ENCODE data around the gene WHRN. TPM values are rescaled to one million over a fixed set of nuclear protein-coding genes. Genes with fewer than 3 reads are reported as not detected.

Gene WHRN
- total RNA-seq, 4 donors from 2014 or later, result 3.7 to 13.2 (median 6.0) TPM

DNA sequence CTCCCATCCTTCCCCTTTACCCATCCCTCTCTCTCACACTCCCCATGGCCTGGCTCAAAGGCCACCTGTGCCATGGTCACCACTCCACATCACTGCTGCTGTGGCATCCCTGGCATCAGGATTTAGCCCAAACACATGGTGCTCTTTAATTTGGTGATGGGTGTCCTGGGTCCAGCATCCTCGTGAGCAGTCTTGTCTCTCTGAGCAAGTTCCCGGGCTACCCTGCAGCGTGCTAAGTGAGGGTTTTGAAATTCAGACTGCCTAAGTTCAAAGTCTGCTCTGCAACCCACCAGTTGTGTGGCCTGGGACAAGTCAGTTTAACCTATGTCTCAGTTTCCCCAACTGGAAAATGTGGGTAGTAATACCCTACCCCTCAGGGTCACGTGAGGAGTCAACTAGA is 39.9 kb downstream of the WHRN start:
- no peak for TF ChIP-seq CTCF (IDR thresholded peaks at IDR 0.05)
- peaks cover 0 to 12% (median 0%) of the 10 kb centered on the region in 3 donors for H3K36me3 ChIP-seq
- WGBS, 2 donors, result 91 to 98% methylated on average over 4 of the region's 4 CpGs

DNA sequence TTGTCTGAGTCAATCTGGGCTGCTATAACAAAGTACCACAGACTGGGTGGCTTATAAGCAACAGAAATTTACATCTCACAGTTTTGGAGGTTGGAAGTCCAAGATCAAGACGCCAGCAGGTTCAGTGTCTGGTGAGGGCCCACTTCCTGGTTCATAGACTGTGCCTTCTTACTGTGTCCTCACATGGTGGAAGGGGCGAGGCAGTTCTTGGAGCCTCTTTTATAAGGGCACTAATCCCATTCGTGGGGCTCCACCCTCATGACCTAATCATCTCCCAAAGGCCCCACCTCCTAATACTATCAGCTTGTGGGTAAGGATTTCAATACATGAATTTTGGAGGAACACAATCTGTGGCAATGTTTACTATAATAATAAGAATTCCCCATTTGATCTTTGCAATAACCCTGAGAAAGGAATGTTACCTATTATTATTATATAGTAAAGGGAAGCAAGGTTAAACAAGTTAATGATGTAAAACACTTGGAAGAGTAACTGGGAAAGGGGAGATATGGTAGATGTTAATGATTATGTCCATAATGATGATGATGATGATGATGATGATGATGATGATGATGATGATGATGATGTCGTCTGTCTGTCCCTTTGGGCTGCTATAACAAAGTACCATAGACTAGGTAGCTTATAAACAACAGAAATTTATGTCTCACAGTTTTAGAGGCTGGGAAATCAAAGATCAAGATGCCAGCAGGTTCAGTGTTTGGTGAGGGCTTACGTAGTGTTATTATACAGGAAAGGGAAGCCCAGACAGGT is 40.8 kb downstream of the WHRN start:
- WGBS, 2 donors, result 89 to 90% methylated on average over 5 of the region's 5 CpGs
- no peak for DNase-seq (ENCODE audit: low spot score in 2 of 2)
- Histone ChIP-seq H3K27ac (no peak overlapping the region), H3K27me3 (no peaks in the 10 kb centered on the region), H3K4me1 (no peaks in the 10 kb centered on the region), H3K36me3 (peaks cover 0 to 5% (median 0%) of the 10 kb centered on the region in 3 donors), H3K4me3 (no peak overlapping the region), H3K9me3 (peaks cover 0 to 2% (median 0%) of the 10 kb centered on the region in 4 donors)
- TF ChIP-seq EP300 (IDR thresholded peaks at IDR 0.05) (no peak), POLR2A (IDR thresholded peaks at IDR 0.05) (no peak), CTCF (IDR thresholded peaks at IDR 0.05) (no peak)

More for the DNA sequence above, 39.9 kb downstream of the WHRN start:
- no peak overlapping the region for H3K4me3 ChIP-seq
- H3K27ac ChIP-seq, result no peak overlapping the region
- no peaks in the 10 kb centered on the region for H3K27me3 ChIP-seq
- no peaks in the 10 kb centered on the region for H3K4me1 ChIP-seq
- peaks cover 0 to 6% (median 0%) of the 10 kb centered on the region in 4 donors for H3K9me3 ChIP-seq
- DNase-seq (ENCODE audit: low spot score in 2 of 2), result no peak

DNA sequence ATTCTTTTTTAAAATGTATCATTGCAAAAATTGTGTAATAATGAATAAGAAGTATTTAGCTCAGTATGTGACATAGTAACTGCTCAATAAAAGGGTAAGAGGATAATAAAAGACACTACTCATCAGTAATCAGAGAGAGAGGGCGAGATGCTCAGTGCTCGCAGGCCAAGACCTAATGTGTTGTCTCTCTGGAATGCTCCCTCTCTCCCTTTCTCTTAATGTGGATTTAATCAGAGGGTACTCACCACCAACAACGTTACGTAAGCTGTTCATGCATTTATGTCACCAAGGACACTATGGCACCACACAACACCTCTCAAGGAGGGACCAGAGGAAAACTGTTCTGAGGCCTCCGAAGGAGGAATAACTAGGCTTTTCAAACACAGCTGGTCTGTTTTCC is 42.5 kb downstream of the WHRN start:
- Histone ChIP-seq H3K27me3 (no peaks in the 10 kb centered on the region), H3K4me1 (no peaks in the 10 kb centered on the region), H3K4me3 (no peak overlapping the region), H3K9me3 (no peaks in the 10 kb centered on the region), H3K27ac (no peak overlapping the region), H3K36me3 (peaks cover 0 to 3% (median 0%) of the 10 kb centered on the region in 3 donors)
- no peak for DNase-seq (ENCODE audit: low spot score in 2 of 2)
- TF ChIP-seq EP300 (IDR thresholded peaks at IDR 0.05), result no peak
- no peak for TF ChIP-seq CTCF (IDR thresholded peaks at IDR 0.05)
- no peak for TF ChIP-seq POLR2A (IDR thresholded peaks at IDR 0.05)
- 69 to 76% methylated on average over 5 of the region's 5 CpGs for WGBS, 2 donors

GRCh38 chr9:114461468-114461867 is 43.8 kb downstream of the WHRN start:
- Histone ChIP-seq H3K27me3 (no peaks in the 10 kb centered on the region), H3K4me3 (no peak overlapping the region), H3K36me3 (peaks cover 0 to 3% (median 0%) of the 10 kb centered on the region in 3 donors), H3K4me1 (no peaks in the 10 kb centered on the region), H3K27ac (no peak overlapping the region), H3K9me3 (no peaks in the 10 kb centered on the region)
- WGBS, 2 donors, result 53 to 74% methylated on average over 4 of the region's 4 CpGs
- no peak for TF ChIP-seq POLR2A (IDR thresholded peaks at IDR 0.05)
- no peak for DNase-seq (ENCODE audit: low spot score in 2 of 2)

DNA sequence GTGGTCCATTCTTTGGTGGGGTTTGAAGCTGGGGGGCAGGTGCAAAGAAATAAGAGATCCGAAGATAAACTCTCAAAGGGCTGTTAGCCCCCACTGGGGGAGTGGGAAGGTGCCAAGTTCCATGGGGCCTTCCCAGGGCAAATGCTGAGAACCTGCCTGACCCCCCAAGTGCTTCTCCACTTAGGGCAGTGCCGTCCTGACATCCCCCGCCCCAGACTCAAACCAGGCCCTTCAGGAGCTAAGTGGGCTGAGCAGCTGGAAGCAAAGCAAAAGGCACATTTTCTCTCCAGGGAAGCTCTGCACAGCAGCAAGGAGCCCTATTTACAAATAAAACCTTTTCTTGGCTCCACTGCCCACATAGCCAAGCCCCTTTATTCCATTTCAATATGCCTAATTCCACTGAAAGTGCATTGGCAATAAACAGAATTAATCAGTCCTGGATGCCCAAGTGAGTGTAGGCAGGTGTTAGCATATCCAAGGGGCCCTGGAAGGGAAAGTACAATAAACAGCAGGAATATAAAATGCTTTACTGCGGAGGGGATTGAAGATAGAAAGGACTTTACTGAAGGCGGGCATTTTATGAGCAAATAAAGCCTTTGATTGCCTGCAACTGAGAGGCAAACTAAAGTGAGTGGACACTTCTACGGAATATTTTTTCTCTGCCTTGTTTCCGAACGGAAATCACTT is 44.6 kb downstream of the WHRN start:
- WGBS, 2 donors, result 45 to 48% methylated on average over 8 of the region's 8 CpGs
- H3K4me3 ChIP-seq, result no peak overlapping the region
- H3K36me3 ChIP-seq, result peaks cover 0 to 3% (median 0%) of the 10 kb centered on the region in 3 donors
- no peak for TF ChIP-seq POLR2A (IDR thresholded peaks at IDR 0.05)
- TF ChIP-seq CTCF (IDR thresholded peaks at IDR 0.05), result no peak
- no peak for TF ChIP-seq EP300 (IDR thresholded peaks at IDR 0.05)
- no peak for DNase-seq (ENCODE audit: low spot score in 2 of 2)
- H3K4me1 ChIP-seq, result no peaks in the 10 kb centered on the region
- H3K27ac ChIP-seq, result no peak overlapping the region
- no peaks in the 10 kb centered on the region for H3K9me3 ChIP-seq
- no peaks in the 10 kb centered on the region for H3K27me3 ChIP-seq

All from tibial nerve (tissue), 4 donors.